Gastrocnemius medialis (tissue), 4 donors: ENCODE data around the gene HLA-DQA2.
"Not testable (repeated sequence)": the region's sequence is repeated elsewhere in the genome, so short reads cannot be mapped to it uniquely, and the experiment has no call there.

Source experiments
- POLR2A ChIP-seq, 2 donors: fragments of 450-650 bp; IDR thresholded peaks; one replicate each; pipeline ENCODE4 v1.6.1; 2017; ENCODE audit warnings: antibody characterized with exemption in 2 of 2, mild to moderate bottlenecking in 2 of 2, moderate library complexity in 2 of 2
- TF ChIP-seq, protein P1 (sequence below), 5 experiments: fragments of 450-650 bp in 3 of 5; fragments of 200-600 bp in 2 of 5; sonication (generic) in 2 of 5; IDR thresholded peaks in 4 of 5; conservative IDR thresholded peaks in 1 of 5; 1 replicate in 4 of 5; 2 replicates in 1 of 5; pipeline ENCODE4 v1.5.1; 2016 to 2019; ENCODE audit warnings: antibody characterized with exemption in 5 of 5, mild to moderate bottlenecking in 3 of 5, moderate library complexity in 3 of 5

GRCh38 chr6:32705164-32705563 lies 36.0 kb upstream of the HLA-DQA2 start:
- TF ChIP-seq, protein P1, sequence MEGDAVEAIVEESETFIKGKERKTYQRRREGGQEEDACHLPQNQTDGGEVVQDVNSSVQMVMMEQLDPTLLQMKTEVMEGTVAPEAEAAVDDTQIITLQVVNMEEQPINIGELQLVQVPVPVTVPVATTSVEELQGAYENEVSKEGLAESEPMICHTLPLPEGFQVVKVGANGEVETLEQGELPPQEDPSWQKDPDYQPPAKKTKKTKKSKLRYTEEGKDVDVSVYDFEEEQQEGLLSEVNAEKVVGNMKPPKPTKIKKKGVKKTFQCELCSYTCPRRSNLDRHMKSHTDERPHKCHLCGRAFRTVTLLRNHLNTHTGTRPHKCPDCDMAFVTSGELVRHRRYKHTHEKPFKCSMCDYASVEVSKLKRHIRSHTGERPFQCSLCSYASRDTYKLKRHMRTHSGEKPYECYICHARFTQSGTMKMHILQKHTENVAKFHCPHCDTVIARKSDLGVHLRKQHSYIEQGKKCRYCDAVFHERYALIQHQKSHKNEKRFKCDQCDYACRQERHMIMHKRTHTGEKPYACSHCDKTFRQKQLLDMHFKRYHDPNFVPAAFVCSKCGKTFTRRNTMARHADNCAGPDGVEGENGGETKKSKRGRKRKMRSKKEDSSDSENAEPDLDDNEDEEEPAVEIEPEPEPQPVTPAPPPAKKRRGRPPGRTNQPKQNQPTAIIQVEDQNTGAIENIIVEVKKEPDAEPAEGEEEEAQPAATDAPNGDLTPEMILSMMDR (IDR thresholded peaks at IDR 0.05 in 4 of 5, conservative IDR thresholded peaks at IDR 0.05 in 1 of 5): not testable (repeated sequence)
- not testable (repeated sequence) for TF ChIP-seq POLR2A (IDR thresholded peaks at IDR 0.05)
